CD4-positive, alpha-beta T cell treated with Interleukin-15 for 4 hours (primary cell): ENCODE data around the gene HSD3B7.
"Not testable (repeated sequence)": the region's sequence is repeated elsewhere in the genome, so short reads cannot be mapped to it uniquely, and the experiment has no call there.

Experiments
- DNase-seq: peaks from one replicate; pipeline ENCODE4 v3.0.0-alpha.2; 2020; ENCODE audit warnings: low spot score

HSD3B7 gene

GRCh38 chr16:31000671-31001382, 15.8 kb downstream of the HSD3B7 start:
- DNase-seq: no peak

DNA sequence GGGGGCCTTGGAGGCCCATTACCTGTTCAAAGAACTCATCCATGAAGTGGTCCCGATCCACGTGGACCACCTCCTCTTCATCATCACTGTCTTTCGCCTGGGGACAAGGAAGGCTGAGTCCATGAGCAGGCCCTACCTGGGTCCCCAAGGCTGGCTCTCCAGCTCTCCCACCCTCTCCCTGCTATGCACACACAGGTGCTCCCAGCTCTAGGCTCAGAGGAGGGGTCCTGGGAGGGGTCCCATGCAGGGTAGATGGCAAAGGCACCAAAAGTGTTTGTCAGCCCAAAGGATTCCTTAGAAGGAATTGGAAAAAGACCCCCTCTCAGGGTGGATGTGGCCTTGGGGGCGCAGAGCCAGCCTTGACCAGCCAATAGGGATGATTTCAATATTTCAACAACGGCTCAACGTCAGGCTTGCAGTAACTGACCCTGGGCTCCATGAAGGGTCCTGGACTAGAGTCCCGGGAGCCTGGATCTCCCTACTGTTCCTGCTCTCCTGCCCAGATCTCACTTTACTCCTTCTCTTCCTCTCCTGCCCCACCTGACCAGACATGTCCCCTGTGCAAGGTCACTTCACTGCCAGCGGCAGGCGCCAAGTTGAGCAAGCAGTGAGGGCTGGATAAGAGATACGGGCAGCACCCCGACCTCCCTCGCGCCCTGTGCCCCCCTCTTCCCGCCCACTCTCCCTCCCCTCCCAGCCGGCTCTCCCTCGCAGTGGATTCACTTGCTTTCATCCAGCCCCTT, 16.7 kb downstream of the HSD3B7 start:
- DNase-seq: no peak

GRCh38 chr16:31002250-31002700, 17.3 kb downstream of the HSD3B7 start:
- no peak for DNase-seq

GRCh38 chr16:31002862-31003341, 17.9 kb downstream of the HSD3B7 start:
- no peak for DNase-seq

GRCh38 chr16:31003744-31004143, 18.7 kb downstream of the HSD3B7 start:
- DNase-seq: no peak

GRCh38 chr16:31004658-31005057, 19.7 kb downstream of the HSD3B7 start:
- no peak for DNase-seq

GRCh38 chr16:31005350-31006085, 20.5 kb downstream of the HSD3B7 start:
- DNase-seq: no peak

- no peak for DNase-seq
These were observed 21.0 kb downstream of the HSD3B7 start for GRCh38 chr16:31006086-31006385.

GRCh38 chr16:31006589-31006988, 21.6 kb downstream of the HSD3B7 start:
- no peak for DNase-seq

DNA sequence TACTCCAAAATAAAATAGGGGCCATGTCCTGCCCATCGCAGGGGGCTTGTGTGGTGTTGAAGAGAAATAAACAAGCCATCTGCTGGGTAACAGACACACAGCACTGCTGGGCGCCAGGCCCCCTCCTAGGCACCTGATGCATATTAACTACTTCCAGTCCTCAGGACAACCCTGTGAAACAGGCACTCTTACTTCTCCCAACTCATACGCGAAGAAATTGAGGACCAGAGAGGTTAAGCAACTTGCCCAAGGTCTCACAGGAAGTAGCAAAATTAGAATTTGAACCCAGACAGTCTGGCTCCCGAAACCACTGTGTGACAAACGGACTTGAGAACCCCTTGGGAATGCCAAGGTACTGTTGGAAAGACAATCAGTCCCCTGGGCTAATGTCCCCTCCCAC, 22.7 kb downstream of the HSD3B7 start:
- DNase-seq: no peak

GRCh38 chr16:31008149-31008548, 23.1 kb downstream of the HSD3B7 start:
- no peak for DNase-seq

DNA sequence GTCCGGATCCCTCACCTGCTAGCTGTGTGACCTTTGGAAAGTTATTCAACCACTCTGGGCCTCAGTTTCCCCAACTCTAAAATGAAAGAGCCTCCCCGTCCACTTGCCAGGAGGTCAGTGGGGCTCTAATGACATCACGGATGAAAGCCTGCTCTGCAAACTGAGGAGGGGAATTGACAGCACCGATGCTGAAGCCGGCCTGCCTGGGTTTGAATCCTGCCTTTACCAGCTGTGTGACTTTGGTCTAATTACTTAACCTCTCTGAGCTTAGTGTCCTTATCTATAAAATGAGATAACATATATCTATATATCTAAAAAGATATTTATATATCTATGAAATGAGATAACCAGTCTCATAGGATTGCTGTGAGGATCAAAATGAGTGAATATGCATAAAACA, 23.5 kb downstream of the HSD3B7 start:
- DNase-seq: no peak

GRCh38 chr16:31009120-31009519, 24.1 kb downstream of the HSD3B7 start:
- no peak for DNase-seq

DNA sequence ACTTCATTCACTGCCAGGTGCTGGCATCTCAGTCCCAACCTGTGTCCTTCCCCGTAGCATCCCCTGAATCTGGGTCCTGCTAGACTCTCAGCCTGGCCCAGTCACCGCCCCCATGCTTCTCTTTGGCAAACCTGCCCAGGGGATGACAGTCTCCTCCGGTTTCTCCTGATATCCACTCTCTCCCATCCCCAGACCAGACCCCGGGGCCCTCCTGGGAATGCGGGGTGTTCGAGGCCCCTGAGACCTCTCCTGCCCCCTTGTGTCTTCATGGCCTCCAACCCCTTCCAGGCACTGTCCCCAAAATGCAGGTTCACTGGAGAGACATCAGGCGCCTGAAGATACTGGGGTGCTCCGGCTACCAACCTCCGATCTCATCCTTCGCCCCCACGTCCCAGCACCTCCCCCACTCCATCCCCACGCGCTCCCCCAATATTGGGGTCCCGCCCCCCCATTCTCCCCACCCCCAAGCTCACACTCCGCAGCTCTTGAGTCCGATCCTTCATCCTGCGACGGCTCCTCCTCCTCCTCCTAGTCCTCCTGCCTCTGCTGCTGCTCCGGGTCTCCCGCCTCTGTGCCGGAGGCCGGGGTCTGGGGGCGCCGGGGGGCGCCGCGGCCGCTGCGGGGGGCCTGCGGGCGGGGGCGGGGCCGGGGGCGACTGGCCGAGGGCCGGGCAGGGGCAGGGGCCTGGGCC, 25.0 kb downstream of the HSD3B7 start:
- no peak for DNase-seq

- peak; percentile 20 for DNase-seq
These were observed 25.7 kb downstream of the HSD3B7 start, which contains the start of gene STX1B for GRCh38 chr16:31010585-31011325. TSS of gene STX1B (minus strand) at chr16:31010638. CDS start at chr16:31010396, 242 bp downstream.

DNA sequence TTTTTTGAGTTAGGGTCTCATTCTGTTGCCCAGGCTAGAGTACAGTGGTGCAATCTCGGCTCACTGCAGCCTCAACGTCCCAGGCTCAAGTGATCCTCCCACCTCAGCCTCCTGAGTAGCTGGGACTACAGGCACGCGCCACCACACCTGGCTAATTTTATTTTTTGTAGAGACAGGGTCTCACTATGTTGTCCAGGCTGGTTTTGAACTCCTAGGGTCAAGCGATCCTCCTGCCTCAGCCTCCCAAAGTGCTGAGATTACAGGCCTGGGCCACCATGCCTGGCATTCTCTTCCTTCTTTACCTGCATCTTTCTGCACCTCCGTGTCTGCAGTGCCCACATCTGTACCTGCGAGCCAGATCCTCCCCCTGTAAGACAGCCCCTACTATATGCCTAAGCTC, 26.8 kb downstream of the HSD3B7 start:
- DNase-seq: not testable (repeated sequence)

- DNase-seq: not testable (repeated sequence)
These were observed 28.3 kb downstream of the HSD3B7 start for GRCh38 chr16:31013292-31013691.

DNA sequence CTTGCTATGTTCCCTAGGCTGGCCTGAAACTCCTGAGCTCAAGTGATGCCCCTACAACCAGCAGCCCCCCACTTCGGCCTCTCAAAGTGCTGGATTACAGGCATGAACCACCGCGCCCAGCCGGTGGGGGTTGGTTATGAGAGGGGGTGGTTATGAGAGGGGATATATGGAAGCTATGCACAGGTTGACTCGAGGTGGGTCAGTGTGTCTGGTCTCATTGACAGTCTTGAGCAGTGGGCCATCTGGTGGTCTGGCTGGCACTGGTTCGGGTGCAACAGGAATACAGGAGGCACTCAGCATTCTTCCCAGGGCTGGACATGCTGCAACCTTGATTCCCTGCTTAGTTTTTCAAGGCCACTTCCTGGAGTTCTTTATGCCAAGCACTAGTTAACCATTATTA, 31.0 kb downstream of the HSD3B7 start:
- DNase-seq: no peak

DNA sequence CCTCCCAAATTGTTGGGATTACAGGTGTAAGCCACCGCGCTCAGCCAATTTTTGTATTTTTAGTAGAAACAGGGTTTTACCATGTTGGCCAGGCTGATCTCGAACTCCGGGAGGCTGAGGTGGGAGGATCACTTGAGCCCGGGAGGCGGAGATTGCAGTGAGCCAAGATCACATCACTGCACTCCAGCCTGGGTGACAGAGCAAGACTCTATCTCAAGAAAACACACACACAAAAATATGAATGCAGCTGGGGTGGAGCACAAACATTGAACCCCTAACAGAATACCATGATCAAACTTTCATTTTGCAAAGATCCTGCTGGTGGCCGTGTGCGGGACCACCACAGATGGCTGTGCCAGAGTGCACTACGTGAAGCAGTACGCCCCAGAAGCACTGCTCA, 32.7 kb downstream of the HSD3B7 start:
- DNase-seq: not testable (repeated sequence)

- no peak for DNase-seq
These were observed 35.5 kb downstream of the HSD3B7 start for GRCh38 chr16:31020536-31020935.

GRCh38 chr16:31022544-31023251, 37.7 kb downstream of the HSD3B7 start:
- no peak for DNase-seq
